Testis (tissue), 2 donors: ENCODE measurements around the gene GMNN.

ENCODE experiments used
- CTCF ChIP-seq, 3 experiments: fragments of 450-650 bp in 2 of 3; fragments of 200-600 bp in 1 of 3; sonication (generic) in 1 of 3; IDR thresholded peaks; one replicate each; pipeline ENCODE4 v1.5.1; 2016 to 2019; ENCODE audit warnings: antibody characterized with exemption in 3 of 3, mild to moderate bottlenecking in 2 of 3, moderate library complexity in 1 of 3
- POLR2A ChIP-seq: fragments of 450-650 bp; IDR thresholded peaks from one replicate; pipeline ENCODE4 v1.6.1; 2017; ENCODE audit warnings: antibody characterized with exemption, mild to moderate bottlenecking, moderate library complexity

GRCh38 chr6:24822696-24823095, 48.0 kb downstream of the GMNN start:
- TF ChIP-seq CTCF (IDR thresholded peaks at IDR 0.05) (no peak), POLR2A (no peak)
